Measurements from ENCODE around the gene VPS37C. TPM values are rescaled to one million over a fixed set of nuclear protein-coding genes. Genes with fewer than 3 reads are reported as not detected.

Gene VPS37C
- total and polyA plus RNA-seq, 2 experiments from 2014 or later = 20.8 to 22.0 TPM

DNA sequence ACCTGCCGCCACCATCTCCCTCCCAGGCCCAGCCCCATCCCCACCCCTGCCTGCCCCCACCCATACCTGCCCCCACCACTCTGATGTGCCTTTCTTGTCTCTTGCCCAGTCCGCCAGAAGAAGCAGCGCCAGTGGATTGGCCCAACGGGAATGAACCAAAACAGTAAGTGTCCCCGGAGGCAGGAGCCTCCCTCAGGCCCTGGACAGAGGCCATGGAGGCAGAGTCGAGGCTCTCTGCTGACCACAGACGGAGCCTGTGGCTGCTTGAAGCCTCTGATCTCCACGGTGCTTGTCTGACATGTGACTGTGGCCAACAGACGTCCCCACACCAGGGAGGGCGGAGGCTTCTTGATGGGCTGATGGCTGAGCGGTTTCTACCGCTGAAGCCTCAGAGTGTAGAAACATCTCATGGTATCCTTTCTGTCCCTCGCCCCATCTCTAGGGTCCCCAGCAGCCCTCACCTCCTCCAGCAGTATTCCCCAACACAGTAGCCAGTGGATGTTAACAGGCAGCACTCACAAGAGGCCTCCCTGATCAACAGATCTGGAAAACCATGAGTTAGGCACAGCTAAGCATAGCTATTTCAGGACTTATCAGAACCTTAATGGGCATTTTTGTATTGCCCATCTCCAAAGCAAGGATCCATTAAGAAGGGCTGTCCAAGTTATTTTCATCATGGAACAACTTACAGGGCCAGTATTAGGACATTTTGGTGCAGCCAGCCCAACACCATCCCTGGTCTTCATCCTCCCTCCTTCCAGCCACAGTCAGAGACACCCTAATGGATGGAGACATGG is 37.3 kb downstream of the VPS37C start:
- Histone ChIP-seq H3K4me3 (no peak overlapping the region), H3K36me3 (no peaks in the 10 kb centered on the region), H3K9me3 (ENCODE audit: low read depth) (no peaks in the 10 kb centered on the region), H3K4me1 (ENCODE audit: low read depth) (no peaks in the 10 kb centered on the region), H3K27ac (no peak overlapping the region), H3K27me3 (no peaks in the 10 kb centered on the region)
- TF ChIP-seq, protein P1, sequence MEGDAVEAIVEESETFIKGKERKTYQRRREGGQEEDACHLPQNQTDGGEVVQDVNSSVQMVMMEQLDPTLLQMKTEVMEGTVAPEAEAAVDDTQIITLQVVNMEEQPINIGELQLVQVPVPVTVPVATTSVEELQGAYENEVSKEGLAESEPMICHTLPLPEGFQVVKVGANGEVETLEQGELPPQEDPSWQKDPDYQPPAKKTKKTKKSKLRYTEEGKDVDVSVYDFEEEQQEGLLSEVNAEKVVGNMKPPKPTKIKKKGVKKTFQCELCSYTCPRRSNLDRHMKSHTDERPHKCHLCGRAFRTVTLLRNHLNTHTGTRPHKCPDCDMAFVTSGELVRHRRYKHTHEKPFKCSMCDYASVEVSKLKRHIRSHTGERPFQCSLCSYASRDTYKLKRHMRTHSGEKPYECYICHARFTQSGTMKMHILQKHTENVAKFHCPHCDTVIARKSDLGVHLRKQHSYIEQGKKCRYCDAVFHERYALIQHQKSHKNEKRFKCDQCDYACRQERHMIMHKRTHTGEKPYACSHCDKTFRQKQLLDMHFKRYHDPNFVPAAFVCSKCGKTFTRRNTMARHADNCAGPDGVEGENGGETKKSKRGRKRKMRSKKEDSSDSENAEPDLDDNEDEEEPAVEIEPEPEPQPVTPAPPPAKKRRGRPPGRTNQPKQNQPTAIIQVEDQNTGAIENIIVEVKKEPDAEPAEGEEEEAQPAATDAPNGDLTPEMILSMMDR (IDR thresholded peaks at IDR 0.05; ENCODE audit: low read depth, low read length) = no peak
- no peak for DNase-seq (ENCODE audit: low read depth in 1 of 2, low spot score in 1 of 2)

DNA sequence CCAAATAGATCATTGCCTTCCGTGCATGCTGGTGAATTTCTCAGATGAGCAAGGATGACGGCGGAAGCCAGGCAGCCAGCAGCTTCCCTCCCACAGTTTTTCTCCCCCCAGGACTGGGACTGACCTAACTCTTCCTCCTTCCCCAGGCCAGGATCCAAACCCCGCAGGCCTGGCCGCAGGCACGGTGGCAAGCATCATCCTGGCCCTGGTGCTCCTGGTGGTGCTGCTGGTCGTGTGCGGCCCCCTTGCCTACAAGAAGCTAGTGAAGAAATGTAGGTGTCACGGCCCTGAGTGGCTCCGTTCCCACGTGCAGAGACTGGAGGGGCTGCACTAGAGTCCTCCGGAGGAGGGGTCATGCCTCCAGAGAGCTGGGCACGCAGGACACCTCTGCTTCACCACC is 38.5 kb downstream of the VPS37C start:
- Histone ChIP-seq H3K4me1 (ENCODE audit: low read depth) (no peaks in the 10 kb centered on the region), H3K36me3 (no peaks in the 10 kb centered on the region), H3K27me3 (no peaks in the 10 kb centered on the region), H3K27ac (no peak overlapping the region), H3K4me3 (no peak overlapping the region), H3K9me3 (ENCODE audit: low read depth) (no peaks in the 10 kb centered on the region)
- no peak for DNase-seq (ENCODE audit: low read depth in 1 of 2, low spot score in 1 of 2)
- TF ChIP-seq, protein P1 (IDR thresholded peaks at IDR 0.05; ENCODE audit: low read depth, low read length) = no peak

DNA sequence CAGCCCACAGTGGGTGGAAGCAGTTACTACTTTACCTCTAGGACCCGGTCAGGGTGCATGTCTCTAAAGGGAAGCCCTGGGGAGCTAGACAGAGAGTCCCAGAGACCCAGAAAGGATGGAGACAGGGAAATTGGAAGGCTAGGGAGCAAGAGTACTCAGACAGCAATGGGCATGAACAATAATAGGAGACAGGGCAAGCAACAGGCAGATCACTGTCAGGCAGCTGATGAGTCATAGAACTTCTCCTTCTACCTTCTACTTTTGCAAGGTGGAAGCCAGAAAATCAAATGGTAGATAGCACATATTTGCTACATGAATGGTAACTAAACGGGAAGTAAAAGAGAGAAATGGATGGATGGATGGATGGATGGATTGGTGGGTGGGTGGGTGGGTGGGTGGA is 39.3 kb downstream of the VPS37C start:
- Histone ChIP-seq H3K27ac (no peak overlapping the region), H3K9me3 (ENCODE audit: low read depth) (no peaks in the 10 kb centered on the region), H3K4me1 (ENCODE audit: low read depth) (no peaks in the 10 kb centered on the region), H3K27me3 (no peaks in the 10 kb centered on the region), H3K36me3 (no peaks in the 10 kb centered on the region), H3K4me3 (no peak overlapping the region)
- TF ChIP-seq, protein P1 (IDR thresholded peaks at IDR 0.05; ENCODE audit: low read depth, low read length) = no peak
- no peak for DNase-seq (ENCODE audit: low read depth in 1 of 2, low spot score in 1 of 2)

DNA sequence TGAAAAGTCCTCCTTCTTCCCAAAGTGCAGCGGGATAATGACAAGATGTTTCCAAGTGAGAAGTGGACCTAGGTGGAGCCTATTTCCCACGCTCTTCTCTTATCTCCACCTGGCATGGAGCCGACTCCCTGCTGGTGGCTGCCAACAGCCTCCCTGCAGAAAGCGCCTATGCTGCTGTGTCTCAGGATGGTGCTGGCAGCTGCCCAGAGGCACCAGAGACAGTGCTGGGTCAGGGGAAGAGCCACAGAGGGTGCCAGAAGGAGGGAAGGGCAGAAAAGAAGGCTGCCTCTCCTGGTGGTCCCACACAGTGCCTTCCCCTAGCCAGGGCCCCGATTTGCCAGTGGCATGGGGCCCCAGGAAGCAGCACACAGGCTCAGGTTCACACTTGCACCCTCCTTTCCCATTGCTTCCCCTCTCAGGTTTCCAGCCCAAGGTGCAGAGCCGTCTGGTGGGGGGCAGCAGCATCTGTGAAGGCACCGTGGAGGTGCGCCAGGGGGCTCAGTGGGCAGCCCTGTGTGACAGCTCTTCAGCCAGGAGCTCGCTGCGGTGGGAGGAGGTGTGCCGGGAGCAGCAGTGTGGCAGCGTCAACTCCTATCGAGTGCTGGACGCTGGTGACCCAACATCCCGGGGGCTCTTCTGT is 39.9 kb downstream of the VPS37C start:
- Histone ChIP-seq H3K36me3 (no peaks in the 10 kb centered on the region), H3K9me3 (ENCODE audit: low read depth) (no peaks in the 10 kb centered on the region), H3K27ac (no peak overlapping the region), H3K27me3 (no peaks in the 10 kb centered on the region), H3K4me1 (ENCODE audit: low read depth) (no peaks in the 10 kb centered on the region), H3K4me3 (no peak overlapping the region)
- TF ChIP-seq, protein P1 (IDR thresholded peaks at IDR 0.05; ENCODE audit: low read depth, low read length) = no peak
- peak in 1 of 2 donors; percentile 52 for DNase-seq (ENCODE audit: low read depth in 1 of 2, low spot score in 1 of 2)

DNA sequence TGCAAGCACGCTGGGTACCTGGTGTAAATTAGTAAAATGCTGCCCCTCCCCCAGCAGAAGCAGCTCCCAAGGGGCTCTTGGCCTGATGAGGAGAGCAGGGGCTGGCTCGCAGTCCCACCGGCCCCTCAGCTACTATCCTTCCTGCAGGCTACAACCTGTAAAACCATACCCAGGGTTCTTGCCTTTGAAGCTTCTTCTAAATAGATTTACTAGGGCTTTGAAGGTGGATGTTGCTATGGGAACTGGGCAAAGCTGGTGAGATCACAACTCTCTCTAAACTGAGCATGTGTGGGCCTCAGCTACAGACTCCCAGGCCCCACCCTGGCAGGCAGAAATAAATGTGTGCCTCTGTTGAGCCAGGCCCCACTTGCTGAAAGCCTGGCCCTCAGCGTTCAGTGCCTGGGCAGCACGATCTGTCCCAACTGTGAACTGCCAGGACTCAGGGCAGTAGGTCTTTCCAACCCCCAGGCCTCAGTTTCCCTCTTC is 40.5 kb downstream of the VPS37C start:
- peak in 1 of 2 donors; percentile 20 for DNase-seq (ENCODE audit: low read depth in 1 of 2, low spot score in 1 of 2)

More for the DNA sequence above, 40.5 kb downstream of the VPS37C start:
- H3K27me3 ChIP-seq = no peaks in the 10 kb centered on the region
- TF ChIP-seq, protein P1 (IDR thresholded peaks at IDR 0.05; ENCODE audit: low read depth, low read length) = no peak
- no peaks in the 10 kb centered on the region for H3K36me3 ChIP-seq
- H3K27ac ChIP-seq = no peak overlapping the region
- no peaks in the 10 kb centered on the region for H3K4me1 ChIP-seq (ENCODE audit: low read depth)
- no peak overlapping the region for H3K4me3 ChIP-seq
- no peaks in the 10 kb centered on the region for H3K9me3 ChIP-seq (ENCODE audit: low read depth)

Measured in cardiac muscle cell (in vitro differentiated cells and primary cell).